H9 (cell line): ENCODE data around the gene EPS8. TPM values are rescaled to one million over a fixed set of nuclear protein-coding genes. Genes with fewer than 3 reads are reported as not detected.

Experiments
- DNase-seq: peaks from one replicate; pipeline ENCODE4 v3.0.0-alpha.2; 2017
- H2AFZ ChIP-seq: one replicate; pipeline ENCODE4 v1.6.1; 2013; ENCODE audit warnings: mild to moderate bottlenecking, low read length, control low read depth, moderate library complexity
- H2AK5ac ChIP-seq: 2 replicates; pipeline ENCODE4 v1.6.1; 2013; ENCODE audit warnings: low read length, control low read depth, mixed read lengths; ENCODE audit not compliant: insufficient read length
- H2BK120ac ChIP-seq: one replicate; pipeline ENCODE4 v1.6.1; 2013; ENCODE audit warnings: low read depth, mild to moderate bottlenecking, low read length, control low read depth, inconsistent platforms; ENCODE audit not compliant: poor library complexity, severe bottlenecking
- H2BK12ac ChIP-seq: 2 replicates; pipeline ENCODE4 v1.6.1; 2013; ENCODE audit warnings: low read length, control low read depth, mixed read lengths, low read depth; ENCODE audit not compliant: insufficient read length
- H2BK15ac ChIP-seq: 2 replicates; pipeline ENCODE4 v1.6.1; 2013; ENCODE audit warnings: low read depth, low read length, control low read depth
- H2BK20ac ChIP-seq: one replicate; pipeline ENCODE4 v1.6.1; 2013; ENCODE audit warnings: low read depth, mild to moderate bottlenecking, low read length, control low read depth, inconsistent platforms; ENCODE audit not compliant: poor library complexity, severe bottlenecking
- H2BK5ac ChIP-seq: 2 replicates; pipeline ENCODE4 v1.6.1; 2013; ENCODE audit warnings: low read length, control low read depth, mixed read lengths; ENCODE audit not compliant: insufficient read length
- H3K14ac ChIP-seq: 2 replicates; pipeline ENCODE4 v1.6.1; 2013; ENCODE audit warnings: low read length, control low read depth; ENCODE audit not compliant: insufficient read depth
- H3K18ac ChIP-seq: 2 replicates; pipeline ENCODE4 v1.6.1; 2013; ENCODE audit warnings: low read depth, mild to moderate bottlenecking, mixed read lengths, low read length, control low read depth; ENCODE audit not compliant: insufficient read length
- H3K23ac ChIP-seq: 2 replicates; pipeline ENCODE4 v1.6.1; 2013; ENCODE audit warnings: low read length, control low read depth, mixed read lengths, low read depth; ENCODE audit not compliant: insufficient read length
- H3K23me2 ChIP-seq: 2 replicates; pipeline ENCODE4 v1.6.1; 2013; ENCODE audit warnings: low read depth, mild to moderate bottlenecking, mixed read lengths, low read length, control low read depth; ENCODE audit not compliant: insufficient read length, poor library complexity, severe bottlenecking
- H3K27ac ChIP-seq: 2 replicates; pipeline ENCODE4 v1.5.1; 2013; ENCODE audit warnings: low read length, control low read depth, mixed read lengths, low read depth; ENCODE audit not compliant: insufficient read length
- H3K27me3 ChIP-seq: 2 replicates; pipeline ENCODE4 v1.6.1; 2013; ENCODE audit warnings: low read length, control low read depth, inconsistent platforms; ENCODE audit not compliant: insufficient read depth
- H3K4ac ChIP-seq: 2 replicates; pipeline ENCODE4 v1.6.1; 2013; ENCODE audit warnings: low read depth, mild to moderate bottlenecking, control low read depth, inconsistent platforms, low read length, moderate library complexity
- H3K4me1 ChIP-seq: 2 replicates; pipeline ENCODE4 v1.6.1; 2013; ENCODE audit warnings: low read length, control low read depth, inconsistent platforms; ENCODE audit not compliant: insufficient read depth
- H3K4me2 ChIP-seq: 2 replicates; pipeline ENCODE4 v1.6.1; 2013; ENCODE audit warnings: low read length, control low read depth, mixed read lengths; ENCODE audit not compliant: insufficient read length, insufficient read depth
- H3K56ac ChIP-seq: 2 replicates; pipeline ENCODE4 v1.6.1; 2013; ENCODE audit warnings: low read depth, mild to moderate bottlenecking, mixed read lengths, low read length, control low read depth; ENCODE audit not compliant: insufficient read length
- H3K79me1 ChIP-seq: 2 replicates; pipeline ENCODE4 v1.6.1; 2013; ENCODE audit warnings: low read depth, mild to moderate bottlenecking, moderate library complexity, low read length, control low read depth, inconsistent platforms; ENCODE audit not compliant: insufficient read depth, poor library complexity, severe bottlenecking
- H3K79me2 ChIP-seq: 2 replicates; pipeline ENCODE4 v1.6.1; 2013; ENCODE audit warnings: low read length, control low read depth, inconsistent platforms; ENCODE audit not compliant: insufficient read depth
- H3K9ac ChIP-seq: 2 replicates; pipeline ENCODE4 v1.6.1; 2013; ENCODE audit warnings: low read length, control low read depth, mixed read lengths; ENCODE audit not compliant: insufficient read length; ENCODE audit errors: extremely low read depth
- H3K9me3 ChIP-seq: one replicate; pipeline ENCODE4 v1.6.1; 2013; ENCODE audit warnings: low read depth, low read length, inconsistent platforms; ENCODE audit not compliant: control insufficient read depth
- H3T11ph ChIP-seq: one replicate; pipeline ENCODE4 v1.6.1; 2013; ENCODE audit warnings: mild to moderate bottlenecking, low read length, control low read depth, inconsistent platforms
- H4K20me1 ChIP-seq: one replicate; pipeline ENCODE4 v1.6.1; 2013; ENCODE audit not compliant: control insufficient read depth, insufficient read length, insufficient read depth
- H4K5ac ChIP-seq: 2 replicates; pipeline ENCODE4 v1.6.1; 2013; ENCODE audit warnings: low read depth, mild to moderate bottlenecking, mixed read lengths, low read length, control low read depth; ENCODE audit not compliant: insufficient read length
- H4K8ac ChIP-seq: replicated peaks from 2 replicates; pipeline ENCODE4 v1.6.1; 2013; ENCODE audit warnings: low read length, control low read depth, mixed read lengths, low read depth; ENCODE audit not compliant: insufficient read length
- H4K91ac ChIP-seq: 2 replicates; pipeline ENCODE4 v1.6.1; 2013; ENCODE audit warnings: low read depth, mild to moderate bottlenecking, moderate library complexity, mixed read lengths, low read length, control low read depth; ENCODE audit not compliant: insufficient read length
- H3K27ac Mint-ChIP-seq, 3 experiments: 2 replicates in 2 of 3; 3 replicates in 1 of 3; pipeline ENCODE4 v1.8.0; 2020 to 2021; ENCODE audit warnings: mixed read lengths in 3 of 3, mild to moderate bottlenecking in 1 of 3, moderate library complexity in 1 of 3
- H3K27me3 Mint-ChIP-seq: 2 replicates; pipeline ENCODE4 v1.8.0; 2021; ENCODE audit warnings: low read depth, mild to moderate bottlenecking, moderate library complexity, mixed read lengths
- H3K36me3 Mint-ChIP-seq, 3 experiments: 2 replicates in 2 of 3; 3 replicates in 1 of 3; pipeline ENCODE4 v1.8.0; 2020 to 2021; ENCODE audit warnings: low read depth in 3 of 3, mixed read lengths in 3 of 3; ENCODE audit not compliant: insufficient read depth in 1 of 3
- H3K4me1 Mint-ChIP-seq, 2 experiments: 2 replicates each; pipeline ENCODE4 v1.8.0; 2020; ENCODE audit warnings: mixed read lengths in 2 of 2
- H3K4me3 Mint-ChIP-seq, 2 experiments: 2 replicates in 1 of 2; 3 replicates in 1 of 2; pipeline ENCODE4 v1.8.0; 2020 to 2021; ENCODE audit warnings: mild to moderate bottlenecking in 2 of 2, mixed read lengths in 2 of 2, moderate library complexity in 1 of 2
- H3K9me3 Mint-ChIP-seq, 2 experiments: 2 replicates in 1 of 2; 3 replicates in 1 of 2; pipeline ENCODE4 v1.8.0; 2020; ENCODE audit warnings: mild to moderate bottlenecking in 2 of 2, mixed read lengths in 2 of 2, moderate library complexity in 1 of 2
- WGBS: extraction: QIAGEN DNeasy Blood & Tissue Kit; methylation state at CpG from one replicate; pipeline ENCODE4 v1.1.7; 2013; ENCODE audit warnings: missing lambda C conversion rate, low lambda C conversion rate, mixed read lengths; ENCODE audit not compliant: insufficient read length; ENCODE audit errors: extremely low coverage; 5-methylcytosine and 5-hydroxymethylcytosine counted together
- total RNA-seq: library from RNA; stranded (reverse); gene quantifications from 2 replicates; pipeline ENCODE4 v1.2.1, GENCODE V29; 2021
- TF ChIP-seq, protein P1 (sequence below): fragments of 200-600 bp; sonication (generic); conservative IDR thresholded peaks from 3 replicates; pipeline ENCODE4 v1.8.0; 2021; ENCODE audit warnings: antibody characterized with exemption, mild to moderate bottlenecking

The EPS8 gene
- total RNA-seq, 1 experiment from 2014 or later: 2.2 TPM

DNA sequence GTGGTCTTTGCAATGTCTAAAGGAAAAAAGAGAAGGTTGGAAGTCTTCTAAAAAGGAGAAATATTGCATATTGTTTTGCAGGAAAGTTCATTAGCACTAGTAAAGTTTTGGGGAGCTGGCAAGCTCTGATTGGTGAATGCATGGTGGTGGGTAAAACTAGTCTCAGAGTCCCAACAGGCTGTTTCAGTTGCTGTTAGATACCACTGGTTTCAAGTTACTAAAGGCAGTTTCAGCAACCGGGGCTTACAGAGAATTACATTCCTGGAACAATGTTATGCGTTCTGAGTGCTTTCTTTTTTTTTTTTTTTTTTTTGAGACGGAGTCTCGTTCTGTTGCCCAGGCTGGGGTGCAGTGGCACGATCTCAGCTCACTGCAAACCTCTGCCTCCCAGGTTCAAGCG is 208.2 kb downstream of the EPS8 start:
- Histone ChIP-seq H3K23ac (no peak overlapping the region), H4K8ac (no peak overlapping the region), H2BK20ac (no peak overlapping the region), H3K9ac (no peak overlapping the region), H3T11ph (no peak overlapping the region), H3K56ac (no peak overlapping the region), H4K20me1 (no peaks in the 10 kb centered on the region), H3K4me1 (no peaks in the 10 kb centered on the region), H3K79me1 (no peaks in the 10 kb centered on the region), H3K27me3 (no peaks in the 10 kb centered on the region), H2AFZ (no peak overlapping the region), H3K18ac (no peak overlapping the region), H3K14ac (no peak overlapping the region), H2BK120ac (no peak overlapping the region), H4K91ac (no peak overlapping the region), H3K27ac (no peak overlapping the region), H4K5ac (no peak overlapping the region), H3K4me2 (no peak overlapping the region), H3K4ac (no peak overlapping the region), H2BK5ac (no peak overlapping the region), H3K9me3 (peaks cover 5% of the 10 kb centered on the region), H2AK5ac (no peak overlapping the region), H3K23me2 (no peaks in the 10 kb centered on the region), H2BK15ac (no peak overlapping the region), H2BK12ac (no peak overlapping the region), H3K79me2 (no peaks in the 10 kb centered on the region)
- Mint-ChIP-seq H3K9me3 (peaks cover 5 to 10% of the 10 kb centered on the region in 2 experiments), H3K4me3 (no peak overlapping the region), H3K27me3 (no peaks in the 10 kb centered on the region; the same call in 1 of the 2 replicates), H3K4me1 (peaks cover 4 to 7% of the 10 kb centered on the region in 2 experiments; a peak in 3 of 4 replicates), H3K27ac (no peak overlapping the region), H3K36me3 (peaks cover 3 to 14% (median 9%) of the 10 kb centered on the region in 3 experiments; a peak in 5 of 7 replicates)
- no CpG with 5 or more reads among the region's 6 CpGs for WGBS
- TF ChIP-seq, protein P1, sequence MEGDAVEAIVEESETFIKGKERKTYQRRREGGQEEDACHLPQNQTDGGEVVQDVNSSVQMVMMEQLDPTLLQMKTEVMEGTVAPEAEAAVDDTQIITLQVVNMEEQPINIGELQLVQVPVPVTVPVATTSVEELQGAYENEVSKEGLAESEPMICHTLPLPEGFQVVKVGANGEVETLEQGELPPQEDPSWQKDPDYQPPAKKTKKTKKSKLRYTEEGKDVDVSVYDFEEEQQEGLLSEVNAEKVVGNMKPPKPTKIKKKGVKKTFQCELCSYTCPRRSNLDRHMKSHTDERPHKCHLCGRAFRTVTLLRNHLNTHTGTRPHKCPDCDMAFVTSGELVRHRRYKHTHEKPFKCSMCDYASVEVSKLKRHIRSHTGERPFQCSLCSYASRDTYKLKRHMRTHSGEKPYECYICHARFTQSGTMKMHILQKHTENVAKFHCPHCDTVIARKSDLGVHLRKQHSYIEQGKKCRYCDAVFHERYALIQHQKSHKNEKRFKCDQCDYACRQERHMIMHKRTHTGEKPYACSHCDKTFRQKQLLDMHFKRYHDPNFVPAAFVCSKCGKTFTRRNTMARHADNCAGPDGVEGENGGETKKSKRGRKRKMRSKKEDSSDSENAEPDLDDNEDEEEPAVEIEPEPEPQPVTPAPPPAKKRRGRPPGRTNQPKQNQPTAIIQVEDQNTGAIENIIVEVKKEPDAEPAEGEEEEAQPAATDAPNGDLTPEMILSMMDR: no peak
- no peak for DNase-seq
